Naive B cell (primary cell): ENCODE data around the gene CARD11. TPM values are rescaled to one million over a fixed set of nuclear protein-coding genes. Genes with fewer than 3 reads are reported as not detected.
"Not testable (repeated sequence)": the region's sequence is repeated elsewhere in the genome, so short reads cannot be mapped to it uniquely, and the experiment has no call there.

Source experiments
- ATAC-seq, 2 donors: fragments of 150-1000 bp; cut with Tn5 transposase; 2 replicates each; pipeline ENCODE4 v1.10.0; 2021; ENCODE audit warnings: low read depth in 2 of 2, mild to moderate bottlenecking in 2 of 2, moderate library complexity in 2 of 2
- DNase-seq: peaks from one replicate; pipeline ENCODE4 v3.0.0; 2022
- H3K27ac Mint-ChIP-seq, 6 donors: one replicate each; pipeline ENCODE4 v1.8.0; 2020 to 2022; ENCODE audit warnings: mild to moderate bottlenecking in 6 of 6, mixed read lengths in 6 of 6, moderate library complexity in 5 of 6, inconsistent platforms in 2 of 6
- H3K27me3 Mint-ChIP-seq, 3 donors: one replicate each; pipeline ENCODE4 v1.8.0; 2021 to 2022; ENCODE audit warnings: mixed read lengths in 3 of 3, mild to moderate bottlenecking in 1 of 3
- H3K36me3 Mint-ChIP-seq, 2 donors: one replicate each; pipeline ENCODE4 v1.8.0; 2020 to 2022; ENCODE audit warnings: mixed read lengths in 2 of 2, inconsistent platforms in 1 of 2, mild to moderate bottlenecking in 1 of 2
- H3K4me1 Mint-ChIP-seq, 3 donors: one replicate each; pipeline ENCODE4 v1.8.0; 2020 to 2022; ENCODE audit warnings: mixed read lengths in 3 of 3, inconsistent platforms in 1 of 3, mild to moderate bottlenecking in 1 of 3, moderate library complexity in 1 of 3
- H3K4me3 Mint-ChIP-seq, 8 donors: one replicate each; pipeline ENCODE4 v1.8.0; 2020 to 2022; ENCODE audit warnings: mild to moderate bottlenecking in 8 of 8, mixed read lengths in 8 of 8, moderate library complexity in 8 of 8, inconsistent platforms in 2 of 8
- H3K9me3 Mint-ChIP-seq, 7 donors: one replicate each; pipeline ENCODE4 v1.8.0; 2020 to 2022; ENCODE audit warnings: mixed read lengths in 7 of 7, mild to moderate bottlenecking in 5 of 7, inconsistent platforms in 2 of 7, moderate library complexity in 1 of 7
- polyA plus RNA-seq, 6 donors: library from polyadenylated mRNA; unstranded; fragments of 300-500 nt; fragmentation: Illumina TruSeq; gene quantifications; one replicate each; pipeline ENCODE4 v1.2.3, GENCODE V29; 2021; ENCODE audit warnings: low read depth in 6 of 6

CARD11 gene
- polyA plus RNA-seq, 6 donors from 2014 or later, result 9.4 to 55.3 (median 17.5) TPM

DNA sequence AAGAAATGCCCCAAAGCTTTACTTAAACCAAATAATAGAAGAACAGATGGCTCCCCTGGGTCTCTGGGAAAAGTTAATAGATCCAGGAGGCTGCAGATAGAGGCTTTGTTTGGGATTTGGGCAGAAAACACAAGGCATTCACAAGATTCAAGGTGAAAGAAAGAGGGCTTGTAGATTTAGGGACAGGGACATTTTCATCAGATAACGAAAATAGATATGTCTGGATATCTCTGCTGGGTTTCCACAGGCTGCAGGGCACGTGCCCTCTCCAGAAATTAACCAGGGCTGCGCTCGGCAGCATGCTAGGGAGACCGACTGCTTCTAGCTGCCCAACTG, 14.9 kb downstream of the CARD11 start:
- Mint-ChIP-seq H3K27me3 (no peaks in the 10 kb centered on the region), H3K36me3 (peaks cover 36 to 40% of the 10 kb centered on the region in 2 donors), H3K4me1 (peaks cover 38 to 72% (median 58%) of the 10 kb centered on the region in 3 donors), H3K27ac (peak overlapping the region in 5 of 6 donors; percentile 14 to 87 (median 54)), H3K9me3 (peaks cover 0 to 19% (median 8%) of the 10 kb centered on the region in 7 donors), H3K4me3 (no peak overlapping the region)
- ATAC-seq, result no peak
- no peak for DNase-seq

DNA sequence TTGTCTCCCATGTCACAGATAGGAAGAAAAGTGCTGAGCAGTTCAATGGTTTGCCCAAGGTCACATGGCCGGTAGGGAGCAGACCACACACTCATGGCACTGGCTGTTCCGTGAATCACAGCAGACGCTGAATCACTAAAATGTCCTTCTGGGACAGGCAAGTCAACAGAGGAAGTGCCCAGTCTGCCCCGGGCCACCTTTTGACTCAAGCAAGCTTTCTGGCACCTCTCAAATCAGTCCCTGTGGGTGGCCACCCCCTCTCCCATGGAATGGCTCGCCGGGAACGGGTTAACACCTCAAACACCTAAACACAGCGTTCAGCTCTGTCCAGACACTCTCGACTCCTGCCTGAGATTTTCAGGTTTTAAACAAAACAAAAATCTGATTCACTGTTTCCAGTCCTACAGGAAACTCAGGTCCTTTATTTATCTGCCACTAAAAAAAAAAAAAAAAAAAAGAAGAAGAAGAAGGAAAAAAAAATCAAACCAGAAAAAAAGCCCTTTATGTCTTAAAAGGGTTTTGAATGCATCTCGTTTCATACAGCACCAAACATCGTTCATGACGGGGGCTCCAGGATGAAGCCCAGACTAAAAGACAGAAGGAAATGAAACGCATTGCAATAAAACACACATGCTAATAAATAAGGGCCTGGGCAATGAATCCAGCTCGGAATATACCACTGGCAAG, 15.5 kb downstream of the CARD11 start:
- DNase-seq (no peak), ATAC-seq (no peak)
- H3K9me3 Mint-ChIP-seq, result peaks cover 0 to 19% (median 8%) of the 10 kb centered on the region in 7 donors
- H3K27ac Mint-ChIP-seq, result peak overlapping the region in 5 of 6 donors; percentile 59 to 92 (median 74)
- no peaks in the 10 kb centered on the region for H3K27me3 Mint-ChIP-seq
- peaks cover 33 to 70% (median 53%) of the 10 kb centered on the region in 3 donors for H3K4me1 Mint-ChIP-seq
- no peak overlapping the region for H3K4me3 Mint-ChIP-seq
- H3K36me3 Mint-ChIP-seq, result peaks cover 38 to 41% of the 10 kb centered on the region in 2 donors

DNA sequence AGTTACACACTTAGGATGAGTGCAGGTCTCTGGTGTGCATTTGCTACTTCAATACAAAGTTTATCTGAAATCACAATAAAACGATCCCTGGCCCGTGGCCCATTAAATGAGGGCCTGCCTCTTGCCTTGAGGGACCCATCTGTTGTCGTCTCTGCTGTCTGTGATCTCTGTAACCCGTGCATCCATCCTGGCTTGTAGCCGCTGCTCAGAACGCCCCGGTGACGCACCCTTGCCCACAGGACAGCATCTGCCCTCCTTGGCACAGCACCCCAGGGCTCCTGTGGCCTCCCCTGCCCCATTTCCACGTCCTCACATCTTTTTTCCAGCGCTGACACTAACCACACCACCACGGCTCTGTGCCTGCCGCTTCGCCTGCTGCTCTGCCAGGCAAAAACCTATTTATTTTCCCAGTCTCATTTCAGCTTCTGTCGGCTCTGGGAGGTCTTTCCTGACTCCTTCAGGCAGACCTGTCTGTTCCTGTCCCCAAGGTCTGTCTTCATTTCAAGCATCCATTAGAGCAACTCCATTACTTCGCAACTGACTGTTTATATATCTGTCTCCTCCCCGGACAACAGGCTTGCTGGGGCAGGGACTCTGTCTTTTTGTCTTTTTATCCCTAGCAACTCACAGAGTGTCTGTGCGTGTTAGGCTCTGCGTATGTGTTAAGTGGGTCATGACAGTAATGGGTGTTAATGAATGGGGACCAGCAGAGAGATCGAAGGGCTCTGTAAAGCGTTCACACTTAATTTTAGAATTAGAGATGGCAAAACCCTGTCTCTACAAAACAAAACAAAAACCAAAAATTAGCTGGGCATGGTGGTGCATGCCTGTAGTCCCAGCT, 16.4 kb downstream of the CARD11 start:
- H3K27ac Mint-ChIP-seq, result peak overlapping the region in 5 of 6 donors; percentile 61 to 87 (median 77)
- ATAC-seq, result no peak

GRCh38 chr7:3025616-3026015, 18.1 kb downstream of the CARD11 start:
- Mint-ChIP-seq H3K9me3 (peaks cover 9 to 36% (median 23%) of the 10 kb centered on the region in 7 donors), H3K4me3 (no peak overlapping the region), H3K27ac (peak overlapping the region in 1 of 6 donors; percentile 24), H3K4me1 (peaks cover 35 to 58% (median 58%) of the 10 kb centered on the region in 3 donors), H3K36me3 (peaks cover 49 to 56% of the 10 kb centered on the region in 2 donors), H3K27me3 (no peaks in the 10 kb centered on the region)
- DNase-seq (no peak), ATAC-seq (no peak)

More for the DNA sequence above, 16.4 kb downstream of the CARD11 start:
- H3K4me1 Mint-ChIP-seq, result peaks cover 28 to 62% (median 48%) of the 10 kb centered on the region in 3 donors
- no peaks in the 10 kb centered on the region for H3K27me3 Mint-ChIP-seq
- H3K9me3 Mint-ChIP-seq, result peaks cover 0 to 20% (median 9%) of the 10 kb centered on the region in 7 donors
- H3K4me3 Mint-ChIP-seq, result no peak overlapping the region
- peaks cover 42 to 49% of the 10 kb centered on the region in 2 donors for H3K36me3 Mint-ChIP-seq
- no peak for DNase-seq

DNA sequence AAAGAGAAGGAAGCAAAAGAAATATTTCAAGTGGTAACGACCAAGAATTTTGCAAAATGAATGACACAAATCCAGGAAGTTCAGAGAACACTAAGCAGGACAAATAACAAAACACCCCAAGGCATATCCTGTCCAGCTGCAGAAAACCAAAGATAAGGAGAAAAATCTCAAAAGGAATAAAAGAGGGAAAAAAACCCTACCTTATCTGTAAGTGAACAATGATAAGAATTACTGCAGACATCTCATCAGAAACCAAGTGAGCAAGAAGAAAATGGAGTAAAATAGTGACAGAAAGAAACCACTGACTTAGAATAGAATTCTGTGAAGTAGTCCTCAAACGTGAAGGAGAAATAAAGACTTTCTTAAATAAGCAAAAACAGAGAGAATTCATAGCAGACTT, 21.8 kb downstream of the CARD11 start:
- ATAC-seq (no peak), DNase-seq (no peak)
- peak overlapping the region in 5 of 6 donors; percentile 8 to 84 (median 16) for H3K27ac Mint-ChIP-seq
- peaks cover 18 to 44% (median 33%) of the 10 kb centered on the region in 7 donors for H3K9me3 Mint-ChIP-seq
- H3K4me3 Mint-ChIP-seq, result no peak overlapping the region
- peaks cover 56 to 58% of the 10 kb centered on the region in 2 donors for H3K36me3 Mint-ChIP-seq
- no peaks in the 10 kb centered on the region for H3K27me3 Mint-ChIP-seq
- H3K4me1 Mint-ChIP-seq, result peaks cover 39 to 46% (median 46%) of the 10 kb centered on the region in 3 donors

DNA sequence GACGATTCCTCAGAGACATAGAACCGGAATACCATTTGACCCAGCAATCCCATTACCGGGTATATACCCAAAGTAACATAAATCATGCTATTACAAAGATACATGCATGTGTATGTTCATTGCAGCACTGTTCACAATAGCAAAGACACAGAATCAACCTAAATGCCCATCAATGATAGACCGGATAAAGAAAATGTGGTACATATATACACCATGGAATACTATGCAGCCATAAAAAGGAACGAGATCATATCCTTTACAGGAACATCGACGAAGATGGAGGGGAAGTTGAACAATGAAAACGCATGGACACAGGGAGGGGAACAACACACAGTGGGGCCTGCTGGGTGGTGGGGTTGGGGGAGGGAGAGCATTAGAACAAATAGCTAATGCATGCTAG, 22.4 kb downstream of the CARD11 start:
- Mint-ChIP-seq H3K4me1 (peaks cover 40 to 50% (median 47%) of the 10 kb centered on the region in 3 donors), H3K9me3 (peaks cover 18 to 44% (median 33%) of the 10 kb centered on the region in 7 donors), H3K27ac (peak overlapping the region in 1 of 6 donors; percentile 17), H3K36me3 (peaks cover 54 to 57% of the 10 kb centered on the region in 2 donors)
- not testable (repeated sequence) for H3K27me3 Mint-ChIP-seq, DNase-seq, H3K4me3 Mint-ChIP-seq, ATAC-seq

- Mint-ChIP-seq H3K27ac (peak overlapping the region; percentile 2 to 95 (median 26)), H3K27me3 (no peaks in the 10 kb centered on the region), H3K4me1 (peaks cover 40 to 55% (median 53%) of the 10 kb centered on the region in 3 donors), H3K36me3 (peaks cover 49% of the 10 kb centered on the region in 2 donors), H3K9me3 (peaks cover 18 to 36% (median 25%) of the 10 kb centered on the region in 7 donors), H3K4me3 (peak overlapping the region in 3 of 8 donors; percentile 5 to 46 (median 14))
- no peak for DNase-seq
- ATAC-seq, result peak; percentile 14 to 18
Measured at GRCh38 chr7:3020416-3020815, 23.3 kb downstream of the CARD11 start.

DNA sequence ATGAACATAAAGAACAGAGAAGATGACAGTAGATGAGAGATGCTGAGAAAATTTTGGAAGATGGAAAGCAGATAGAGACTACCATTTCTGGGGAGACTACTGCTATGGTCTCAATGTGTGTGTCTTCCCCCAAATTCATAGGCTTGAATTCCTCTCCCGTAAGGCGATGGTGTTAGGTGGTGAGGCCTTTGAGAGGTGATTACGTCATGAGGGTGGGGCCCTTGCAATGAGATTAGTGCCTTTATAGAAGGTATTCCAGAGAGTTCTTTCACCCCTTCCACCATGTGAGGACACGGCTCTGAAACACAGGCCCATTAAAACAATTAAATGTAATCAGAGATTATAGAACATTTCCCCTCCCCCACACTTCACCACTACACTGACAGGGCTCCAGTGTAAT, 23.9 kb downstream of the CARD11 start:
- peak overlapping the region in 4 of 6 donors; percentile 30 to 75 (median 40) for H3K27ac Mint-ChIP-seq
- ATAC-seq, result no peak
- H3K9me3 Mint-ChIP-seq, result peaks cover 18 to 32% (median 25%) of the 10 kb centered on the region in 7 donors
- peaks cover 36 to 56% (median 52%) of the 10 kb centered on the region in 3 donors for H3K4me1 Mint-ChIP-seq
- H3K4me3 Mint-ChIP-seq, result peak overlapping the region in 4 of 8 donors; percentile 11 to 53 (median 20)
- DNase-seq, result no peak
- H3K27me3 Mint-ChIP-seq, result no peaks in the 10 kb centered on the region
- H3K36me3 Mint-ChIP-seq, result peaks cover 44 to 49% of the 10 kb centered on the region in 2 donors

DNA sequence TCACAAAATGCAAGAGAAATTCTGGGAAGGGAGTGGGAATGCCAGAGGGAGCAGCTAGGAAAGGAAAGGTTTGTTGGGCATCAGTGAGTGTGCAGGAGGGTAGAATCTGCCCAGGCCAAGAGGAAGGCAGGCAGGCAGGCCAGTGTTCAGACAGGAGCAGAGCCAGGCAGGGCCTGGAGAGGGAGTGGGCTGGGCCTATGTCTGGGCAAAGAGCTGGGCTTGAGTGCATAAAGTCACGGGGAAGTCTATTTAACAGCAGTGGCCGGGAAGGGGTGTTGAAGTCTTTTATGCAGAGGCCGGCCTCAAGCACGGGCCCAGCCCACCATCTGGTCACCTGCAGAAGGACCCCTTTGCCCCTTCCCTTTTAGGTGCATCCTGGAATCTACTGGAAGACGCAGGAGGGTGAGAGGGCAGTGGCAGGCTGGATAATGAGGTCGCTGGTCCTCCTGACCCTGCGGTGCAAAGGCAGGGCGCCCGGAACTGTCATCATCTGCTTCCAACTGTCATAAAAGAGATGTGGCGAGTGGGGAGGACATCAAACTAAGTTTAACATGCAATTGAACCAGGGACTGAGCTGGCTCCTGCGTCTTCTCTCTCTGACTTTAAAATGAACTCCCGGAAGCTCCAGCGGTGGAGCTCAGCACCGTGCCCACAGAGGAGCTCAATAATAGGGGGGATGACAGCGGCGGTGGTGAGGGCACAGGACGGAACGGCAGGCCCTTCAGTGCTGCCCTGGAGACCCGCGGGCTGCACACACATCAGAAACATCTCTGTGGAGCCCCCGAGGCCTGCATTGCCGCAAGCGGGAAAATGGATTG, 29.5 kb downstream of the CARD11 start:
- peak overlapping the region in 3 of 6 donors; percentile 33 to 76 (median 62) for H3K27ac Mint-ChIP-seq
- H3K4me3 Mint-ChIP-seq, result no peak overlapping the region
- ATAC-seq (no peak), DNase-seq (no peak)
- peaks cover 20 to 61% (median 58%) of the 10 kb centered on the region in 3 donors for H3K4me1 Mint-ChIP-seq
- H3K36me3 Mint-ChIP-seq, result peaks cover 7 to 24% of the 10 kb centered on the region in 2 donors
- peaks cover 0 to 4% (median 0%) of the 10 kb centered on the region in 7 donors for H3K9me3 Mint-ChIP-seq
- H3K27me3 Mint-ChIP-seq, result no peaks in the 10 kb centered on the region

DNA sequence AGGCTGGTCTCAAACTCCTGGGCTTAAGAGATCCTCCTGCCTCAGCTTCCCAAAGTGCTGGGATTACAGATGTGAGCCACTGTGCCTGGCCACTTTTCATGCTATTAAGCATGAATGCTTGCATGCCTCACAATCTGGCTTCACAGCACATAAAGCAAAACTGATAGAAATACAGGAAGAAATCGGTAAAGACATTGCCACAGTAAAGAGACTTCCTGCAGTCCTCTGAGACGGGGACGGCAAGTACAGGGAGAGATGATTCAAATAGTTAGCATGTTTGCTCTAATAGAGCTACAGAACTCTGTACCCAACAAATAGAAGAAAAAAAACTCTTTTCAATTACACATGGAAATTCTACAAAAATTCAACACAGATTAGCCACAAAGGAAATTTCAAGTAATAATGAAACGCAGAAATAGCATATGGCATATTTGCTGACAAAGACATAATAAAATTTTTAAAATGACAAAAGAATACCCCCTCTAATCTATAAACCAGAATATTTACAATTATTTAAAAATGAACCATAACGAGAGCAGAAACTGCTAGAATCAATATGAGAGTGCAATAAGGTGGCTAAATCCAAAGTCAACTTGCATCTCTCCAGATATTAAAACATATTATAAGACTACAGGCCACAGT, 32.3 kb downstream of the CARD11 start:
- no peak for DNase-seq
- H3K36me3 Mint-ChIP-seq, result peaks cover 5 to 31% of the 10 kb centered on the region in 2 donors
- peaks cover 0 to 4% (median 0%) of the 10 kb centered on the region in 7 donors for H3K9me3 Mint-ChIP-seq
- no peak for ATAC-seq
- peaks cover 35 to 79% (median 77%) of the 10 kb centered on the region in 3 donors for H3K4me1 Mint-ChIP-seq
- no peak overlapping the region for H3K4me3 Mint-ChIP-seq
- H3K27me3 Mint-ChIP-seq, result no peaks in the 10 kb centered on the region
- peak overlapping the region in 5 of 6 donors; percentile 50 to 88 (median 61) for H3K27ac Mint-ChIP-seq

GRCh38 chr7:3010161-3010560, 33.5 kb downstream of the CARD11 start:
- H3K4me3 Mint-ChIP-seq, result no peak overlapping the region

GRCh38 chr7:3009086-3009485, 34.6 kb downstream of the CARD11 start:
- Mint-ChIP-seq H3K27ac (peak overlapping the region in 3 of 6 donors; percentile 29 to 72 (median 49)), H3K36me3 (peaks cover 4 to 29% of the 10 kb centered on the region in 2 donors), H3K4me1 (peaks cover 35 to 72% (median 63%) of the 10 kb centered on the region in 3 donors), H3K9me3 (peaks cover 0 to 4% (median 0%) of the 10 kb centered on the region in 7 donors), H3K27me3 (no peaks in the 10 kb centered on the region), H3K4me3 (no peak overlapping the region)
- DNase-seq (no peak), ATAC-seq (no peak)

More at GRCh38 chr7:3010161-3010560, 33.5 kb downstream of the CARD11 start:
- peak overlapping the region in 5 of 6 donors; percentile 24 to 82 (median 53) for H3K27ac Mint-ChIP-seq
- no peaks in the 10 kb centered on the region for H3K27me3 Mint-ChIP-seq
- no peak for ATAC-seq
- DNase-seq, result no peak
- peaks cover 35 to 75% (median 70%) of the 10 kb centered on the region in 3 donors for H3K4me1 Mint-ChIP-seq
- peaks cover 5 to 31% of the 10 kb centered on the region in 2 donors for H3K36me3 Mint-ChIP-seq
- peaks cover 0 to 4% (median 0%) of the 10 kb centered on the region in 7 donors for H3K9me3 Mint-ChIP-seq
